HepG2 (cell line): ENCODE results near the gene TMEM87B. TPM values are rescaled to one million over a fixed set of nuclear protein-coding genes. Genes with fewer than 3 reads are reported as not detected.

Experiments
- ATRX ChIP-seq: sonication (generic); formaldehyde crosslinking; IDR thresholded peaks from 2 replicates; pipeline ENCODE4 v1.4.0; 2020; ENCODE audit warnings: missing genetic modification reagents, borderline replicate concordance
- DR1 ChIP-seq: sonication (generic); formaldehyde crosslinking; IDR thresholded peaks from 2 replicates; pipeline ENCODE4 v1.8.0; 2021; ENCODE audit warnings: mild to moderate bottlenecking, missing genetic modification reagents, inconsistent platforms
- ELF4 ChIP-seq: sonication (generic); formaldehyde crosslinking; IDR thresholded peaks from 2 replicates; pipeline ENCODE4 v1.5.0; 2020; ENCODE audit warnings: missing genetic modification reagents, mild to moderate bottlenecking, moderate library complexity, borderline replicate concordance
- KMT2A ChIP-seq: sonication (generic); formaldehyde crosslinking; IDR thresholded peaks from 2 replicates; pipeline ENCODE4 v1.4.0; 2020; ENCODE audit warnings: missing genetic modification reagents
- PAF1 ChIP-seq: IDR thresholded peaks from 2 replicates; pipeline ENCODE4 v1.6.1; 2016; ENCODE audit warnings: missing genetic modification reagents, missing compliant biosample characterization
- POLR2G ChIP-seq: fragments of 200-400 bp; formaldehyde crosslinking; IDR thresholded peaks from 2 replicates; pipeline ENCODE4 v1.6.1; 2018; ENCODE audit warnings: mild to moderate bottlenecking, low read depth, low read length, moderate library complexity
- TFE3 ChIP-seq: IDR thresholded peaks from 2 replicates; pipeline ENCODE4 v1.6.1; 2016
- THAP9 ChIP-seq: sonication (generic); formaldehyde crosslinking; IDR thresholded peaks from 2 replicates; pipeline ENCODE4; 2020; ENCODE audit warnings: missing genetic modification reagents, mild to moderate bottlenecking, borderline replicate concordance
- ZFP41 ChIP-seq: sonication (generic); formaldehyde crosslinking; IDR thresholded peaks from 2 replicates; pipeline ENCODE4 v1.4.0; 2020; ENCODE audit warnings: mild to moderate bottlenecking, missing genetic modification reagents, borderline replicate concordance
- ZNF407 ChIP-seq: sonication (generic); formaldehyde crosslinking; IDR thresholded peaks from one replicate; pipeline ENCODE4 v1.5.1; 2020; ENCODE audit warnings: mild to moderate bottlenecking, missing genetic modification reagents; ENCODE audit errors: not compliant biosample characterization
- ZNF513 ChIP-seq: sonication (generic); formaldehyde crosslinking; conservative IDR thresholded peaks from 2 replicates; pipeline ENCODE4 v1.5.0; 2020; ENCODE audit warnings: missing genetic modification reagents
- ZNF703 ChIP-seq: sonication (generic); formaldehyde crosslinking; IDR thresholded peaks from 2 replicates; pipeline ENCODE4 v1.5.1; 2020; ENCODE audit warnings: missing genetic modification reagents, mild to moderate bottlenecking, moderate library complexity, borderline replicate concordance
- ZNF816 ChIP-seq: sonication (generic); formaldehyde crosslinking; IDR thresholded peaks from 2 replicates; pipeline ENCODE4 v1.8.0; 2022; ENCODE audit warnings: missing genetic modification reagents, mild to moderate bottlenecking, borderline replicate concordance
- polyA plus RNA-seq, 8 experiments: library from polyadenylated mRNA; depleted of rRNA in 3 of 8; stranded (reverse) in 7 of 8; unstranded in 1 of 8; fragments of >200 nt; fragmentation: Illumina TruSeq in 4 of 8; extraction: Trizol in 4 of 8; gene quantifications; 2 replicates each; pipeline versions ENCODE4 v1.2.1 to v1.2.3, GENCODE V29; 2011 to 2016; ENCODE audit warnings: low read depth in 4 of 8, missing spikeins in 1 of 8, mixed read lengths in 1 of 8; ENCODE audit not compliant: insufficient read depth in 1 of 8
- total RNA-seq, 5 experiments: library from RNA; depleted of rRNA; stranded (reverse); fragments of >200 nt; fragmentation: Illumina TruSeq; extraction: Trizol; gene quantifications; 2 replicates each; pipeline ENCODE4 v1.2.3, GENCODE V29; 2016; ENCODE audit warnings: low read depth in 1 of 5

Gene TMEM87B
- total and polyA plus RNA-seq, 2 of the 13 experiments (the other 11 are each of a cell fraction or from before 2014, with no cell fraction given) = 15.1 to 16.2 TPM

- 0 out of 2 replicates have a peak, but pooled peaks have one; percentile 43 for TF ChIP-seq THAP9 (CRISPR knock-in tag)
- TF ChIP-seq ATRX (CRISPR knock-in tag) = 0 out of 2 replicates have a peak, but pooled peaks have one; percentile 73
- TF ChIP-seq TFE3 (CRISPR knock-in tag) = no peak
- TF ChIP-seq ZNF816 (CRISPR knock-in tag) = no peak
- TF ChIP-seq KMT2A (CRISPR knock-in tag) = no peak
- no peak for TF ChIP-seq PAF1 (CRISPR knock-in tag)
- TF ChIP-seq POLR2G = peak; percentile 44
- TF ChIP-seq ZNF407 = peak; percentile 95
- TF ChIP-seq ELF4 = peak; percentile 64; the same call in 1 of the 2 replicates
- TF ChIP-seq DR1 (CRISPR knock-in tag) = no peak
- peak; percentile 67; the same call in 1 of the 2 replicates for TF ChIP-seq ZNF703
- TF ChIP-seq ZFP41 = peak; percentile 33; the same call in 1 of the 2 replicates
- no peak for TF ChIP-seq ZNF513 (CRISPR knock-in tag)
Observed at GRCh38 chr2:112055730-112056625, 909 bp downstream of the TMEM87B start (continued).
